ENCODE data around the gene HCN1.
"Not testable (repeated sequence)": the region's sequence is repeated elsewhere in the genome, so short reads cannot be mapped to it uniquely, and the experiment has no call there.

The HCN1 gene

GRCh38 chr5:45414620-45415573 is 281.3 kb downstream of the HCN1 start:
- DNase-seq = no peak

DNA sequence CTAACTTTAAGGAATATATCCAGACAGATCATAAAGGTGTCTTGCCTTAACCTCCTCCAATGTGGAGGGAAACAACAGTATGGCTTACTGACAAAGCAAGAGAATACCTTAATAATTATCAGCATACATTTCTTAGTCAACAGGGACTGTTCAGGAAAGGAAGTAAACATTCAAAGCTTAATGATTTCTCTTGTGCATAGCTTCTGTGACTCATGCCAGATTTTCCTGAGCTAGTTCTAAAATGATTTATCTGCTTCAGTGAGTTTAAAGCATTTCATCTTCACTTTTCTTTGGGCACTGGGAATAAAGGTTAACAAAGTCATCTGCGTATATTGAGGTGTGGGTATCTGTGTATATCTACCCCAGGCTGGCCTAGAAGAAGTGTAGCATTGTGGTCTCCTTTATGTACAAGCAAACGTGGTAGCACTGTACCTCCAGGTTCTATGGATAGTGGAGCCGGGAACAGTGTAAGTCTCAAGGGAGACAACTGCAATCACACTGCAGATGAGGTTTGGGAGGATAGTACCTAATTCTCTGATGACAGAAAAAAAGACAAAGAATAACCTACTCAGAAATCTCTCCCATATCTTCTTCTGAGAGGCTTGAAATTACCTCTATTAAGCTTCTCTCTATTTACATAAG is 284.1 kb downstream of the HCN1 start:
- no peak for DNase-seq

- DNase-seq = no peak
Measured at GRCh38 chr5:45410304-45410995, 285.7 kb downstream of the HCN1 start.

- no peak for DNase-seq
Measured at GRCh38 chr5:45408067-45408466, 288.1 kb downstream of the HCN1 start.

DNA sequence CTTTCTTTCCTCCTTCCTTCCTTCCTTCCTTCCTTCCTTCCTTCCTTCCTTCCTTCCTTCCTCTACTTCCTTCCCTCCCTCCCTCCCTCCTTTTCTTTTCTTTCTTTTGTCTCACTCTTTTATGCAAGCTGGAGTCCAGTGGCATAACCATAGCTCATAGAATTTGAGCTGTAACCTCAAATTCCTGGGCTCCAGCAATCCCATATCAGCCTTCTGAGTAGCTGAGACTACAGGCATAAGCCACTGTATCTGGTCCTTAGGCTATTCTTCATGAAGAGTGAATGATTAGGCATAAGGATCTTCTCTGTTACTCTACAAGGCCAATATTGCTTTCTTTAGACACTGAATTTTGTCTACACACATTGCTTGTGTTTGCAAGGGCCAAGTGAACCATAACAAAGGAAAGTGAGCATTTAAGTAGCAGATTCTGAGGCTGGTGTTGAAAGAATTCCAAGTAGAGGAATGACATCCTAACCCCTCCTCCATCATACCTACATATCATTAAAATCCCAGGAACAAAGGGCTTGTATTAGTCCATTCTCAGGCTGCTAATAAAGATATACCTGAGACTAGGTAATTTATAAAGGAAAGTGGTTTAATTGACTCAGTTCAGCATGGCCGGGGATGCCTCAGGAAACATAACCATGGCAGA is 293.2 kb downstream of the HCN1 start:
- no peak for DNase-seq

- DNase-seq = no peak
Measured at GRCh38 chr5:45399041-45399440, 297.1 kb downstream of the HCN1 start.

GRCh38 chr5:45385321-45386058 is 310.7 kb downstream of the HCN1 start:
- DNase-seq = no peak

GRCh38 chr5:45383985-45384384 is 312.2 kb downstream of the HCN1 start:
- DNase-seq = no peak

GRCh38 chr5:45382583-45382982 is 313.6 kb downstream of the HCN1 start:
- no peak for DNase-seq

- no peak for DNase-seq
Measured at GRCh38 chr5:45376417-45376816, 319.8 kb downstream of the HCN1 start.

DNA sequence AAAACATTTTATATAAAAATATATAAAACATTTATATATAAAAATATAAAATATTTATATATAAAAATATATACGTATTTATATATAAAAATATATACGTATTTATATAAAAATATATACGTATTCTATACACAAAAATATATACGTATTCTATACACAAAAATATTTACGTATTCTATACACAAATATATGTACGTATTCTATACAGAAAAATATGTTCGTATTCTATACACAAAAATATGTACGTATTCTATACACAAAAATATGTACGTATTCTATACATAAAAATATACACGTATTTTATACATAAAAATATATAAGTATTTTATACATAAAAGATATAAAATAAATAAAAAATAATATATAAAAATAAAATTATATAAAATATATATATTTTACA is 323.6 kb downstream of the HCN1 start:
- DNase-seq = no peak

DNA sequence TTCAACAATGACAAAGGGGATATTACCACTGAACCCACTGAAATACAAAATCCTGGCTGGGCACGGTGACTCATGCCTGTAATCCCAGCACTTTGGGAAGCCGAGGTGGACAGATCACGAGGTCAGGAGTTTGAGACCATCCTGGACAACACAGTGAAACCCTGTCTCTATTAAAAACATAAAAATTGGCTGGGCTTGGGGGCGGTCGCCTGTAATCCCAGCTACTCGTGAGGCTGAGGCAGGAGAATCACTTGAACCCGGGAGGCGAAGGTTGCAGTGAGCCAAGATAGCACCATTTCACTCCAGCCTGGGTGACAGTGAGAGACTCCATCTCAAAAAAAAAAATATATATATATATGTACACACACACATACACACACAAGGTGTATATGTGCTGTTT is 324.8 kb downstream of the HCN1 start:
- DNase-seq = not testable (repeated sequence)

- no peak for DNase-seq
Measured at GRCh38 chr5:45355189-45355992, 340.8 kb downstream of the HCN1 start.

DNA sequence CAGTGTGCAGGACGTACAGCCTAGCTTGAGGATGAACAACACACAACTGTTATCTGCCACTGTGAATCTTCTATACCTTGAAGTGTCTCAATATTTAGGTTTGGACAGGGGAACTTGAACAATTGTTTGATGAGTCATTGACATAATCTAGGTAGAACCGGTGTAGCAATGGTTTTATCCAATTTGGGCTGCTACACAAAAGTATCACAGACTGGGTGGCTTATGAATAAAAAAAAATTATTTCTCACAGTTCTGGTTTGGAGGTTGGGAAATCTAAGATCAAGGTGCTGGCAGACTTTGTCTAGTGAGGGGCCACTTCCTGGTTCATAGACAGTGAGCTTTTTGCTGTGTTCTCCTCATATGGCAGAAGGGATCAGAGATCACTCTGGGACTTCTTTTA is 359.7 kb downstream of the HCN1 start:
- DNase-seq = no peak

DNA sequence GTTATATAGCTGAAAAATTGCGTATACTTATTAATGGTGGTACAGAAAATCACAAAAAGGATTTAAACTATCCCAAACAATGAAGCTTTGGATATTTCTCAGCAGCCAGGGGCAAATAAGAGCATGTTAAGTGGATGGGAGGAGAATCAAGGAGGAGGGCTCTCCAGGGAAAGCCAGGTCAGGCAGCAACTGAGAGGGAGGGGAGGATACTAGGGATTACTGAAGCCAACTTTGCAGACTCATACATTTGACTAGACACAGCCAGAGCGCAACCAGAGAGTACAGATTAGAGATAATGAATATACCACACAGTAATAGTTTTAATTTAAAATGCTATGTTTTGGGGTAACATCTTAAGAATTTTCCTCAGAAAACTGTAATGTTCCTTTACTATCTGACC is 360.2 kb downstream of the HCN1 start:
- no peak for DNase-seq

DNA sequence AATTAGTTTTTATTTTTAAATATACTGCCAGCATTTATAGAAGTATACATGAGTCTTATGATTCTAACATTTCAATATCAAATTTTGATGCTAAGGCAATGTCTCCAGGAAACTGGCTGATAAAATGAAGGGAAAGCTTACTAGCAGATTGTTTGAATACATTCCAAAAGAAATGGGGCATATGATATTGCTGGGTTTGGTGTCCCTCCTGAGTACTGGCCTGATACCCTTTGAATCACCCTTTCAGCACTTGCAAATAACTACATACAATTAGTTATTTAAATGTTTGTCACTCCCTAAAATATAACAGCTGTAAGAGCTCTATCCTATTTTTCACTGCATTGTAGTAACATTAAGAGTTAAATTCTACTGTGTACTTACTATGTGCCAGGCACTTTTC is 360.8 kb downstream of the HCN1 start:
- no peak for DNase-seq

GRCh38 chr5:45334939-45335338 is 361.2 kb downstream of the HCN1 start:
- no peak for DNase-seq

DNA sequence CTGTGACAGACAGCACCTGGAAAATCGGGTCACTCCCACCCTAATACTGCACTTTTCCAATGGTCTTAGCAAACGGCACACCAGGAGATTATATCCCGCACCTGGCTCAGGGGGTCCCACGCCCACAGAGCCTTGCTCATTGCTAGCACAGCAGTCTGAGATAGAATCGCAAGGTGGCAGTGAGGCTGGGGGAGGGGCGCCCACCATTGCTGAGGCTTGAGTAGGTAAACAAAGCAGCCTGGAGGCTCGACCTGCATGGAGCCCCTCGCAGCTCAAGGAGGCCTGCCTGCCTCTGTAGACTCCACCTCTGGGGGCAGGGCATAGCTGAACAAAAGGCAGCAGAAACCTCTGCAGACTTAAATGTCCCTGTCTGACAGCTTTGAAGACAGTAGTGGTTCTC is 383.6 kb downstream of the HCN1 start:
- DNase-seq = not testable (repeated sequence)

- no peak for DNase-seq
Measured at GRCh38 chr5:45295231-45295630, 400.9 kb downstream of the HCN1 start.

- DNase-seq = no peak
Measured at GRCh38 chr5:45288746-45289145, 407.4 kb downstream of the HCN1 start.

- DNase-seq = no peak
Measured at GRCh38 chr5:45284436-45284835, 411.7 kb downstream of the HCN1 start.

DNA sequence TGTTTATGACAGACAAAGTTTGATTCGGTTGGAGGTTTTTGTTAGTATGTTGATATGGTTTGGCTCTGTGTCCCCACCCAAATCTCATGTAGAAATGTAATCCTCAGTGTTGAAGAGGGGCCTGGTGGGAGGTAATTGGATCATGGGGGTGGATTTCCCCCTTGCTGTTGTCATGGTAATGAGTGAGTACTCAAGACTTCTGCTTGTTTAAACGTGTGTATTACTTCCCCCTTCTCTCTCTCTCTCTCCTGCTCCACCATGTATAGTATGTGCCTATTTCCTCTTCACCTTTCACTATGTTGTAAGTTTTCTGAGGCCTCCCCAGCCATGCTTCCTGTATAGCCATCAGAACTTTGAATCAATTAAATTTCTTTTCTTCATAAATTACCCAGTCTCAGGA is 415.1 kb downstream of the HCN1 start:
- no peak for DNase-seq

Measured in CD4-positive, alpha-beta T cell treated with Interleukin-15 for 1 hour (primary cell).